Stomach smooth muscle (tissue), 2 donors: ENCODE data around the gene ETV2.

Experiments used
- H3K27ac ChIP-seq: one replicate; pipeline ENCODE4 v1.7.0; 2013; ENCODE audit warnings: mild to moderate bottlenecking, low read length, inconsistent platforms
- H3K27me3 ChIP-seq, 2 donors: one replicate each; pipeline ENCODE4 v1.7.0; 2013; ENCODE audit warnings: low read length in 2 of 2; ENCODE audit not compliant: insufficient read depth in 2 of 2, control insufficient read depth in 1 of 2
- H3K36me3 ChIP-seq, 2 donors: one replicate each; pipeline ENCODE4 v1.7.0; 2013; ENCODE audit warnings: low read length in 2 of 2; ENCODE audit not compliant: control insufficient read depth in 2 of 2, insufficient read depth in 2 of 2
- H3K4me1 ChIP-seq: one replicate; pipeline ENCODE4 v1.7.0; 2013; ENCODE audit warnings: low read length; ENCODE audit not compliant: control insufficient read depth, insufficient read depth
- H3K4me3 ChIP-seq, 2 donors: one replicate each; pipeline ENCODE4 v1.7.0; 2013; ENCODE audit warnings: low read length in 2 of 2
- H3K9ac ChIP-seq, 2 donors: one replicate each; pipeline ENCODE4 v1.7.0; 2013; ENCODE audit warnings: low read length in 2 of 2, mild to moderate bottlenecking in 1 of 2
- H3K9me3 ChIP-seq, 2 donors: one replicate each; pipeline ENCODE4 v1.7.0; 2013; ENCODE audit warnings: low read length in 2 of 2; ENCODE audit not compliant: control insufficient read depth in 2 of 2
- donor health status: healthy.
- donor health status: Pancreatic carcinoma.

ETV2 gene

DNA sequence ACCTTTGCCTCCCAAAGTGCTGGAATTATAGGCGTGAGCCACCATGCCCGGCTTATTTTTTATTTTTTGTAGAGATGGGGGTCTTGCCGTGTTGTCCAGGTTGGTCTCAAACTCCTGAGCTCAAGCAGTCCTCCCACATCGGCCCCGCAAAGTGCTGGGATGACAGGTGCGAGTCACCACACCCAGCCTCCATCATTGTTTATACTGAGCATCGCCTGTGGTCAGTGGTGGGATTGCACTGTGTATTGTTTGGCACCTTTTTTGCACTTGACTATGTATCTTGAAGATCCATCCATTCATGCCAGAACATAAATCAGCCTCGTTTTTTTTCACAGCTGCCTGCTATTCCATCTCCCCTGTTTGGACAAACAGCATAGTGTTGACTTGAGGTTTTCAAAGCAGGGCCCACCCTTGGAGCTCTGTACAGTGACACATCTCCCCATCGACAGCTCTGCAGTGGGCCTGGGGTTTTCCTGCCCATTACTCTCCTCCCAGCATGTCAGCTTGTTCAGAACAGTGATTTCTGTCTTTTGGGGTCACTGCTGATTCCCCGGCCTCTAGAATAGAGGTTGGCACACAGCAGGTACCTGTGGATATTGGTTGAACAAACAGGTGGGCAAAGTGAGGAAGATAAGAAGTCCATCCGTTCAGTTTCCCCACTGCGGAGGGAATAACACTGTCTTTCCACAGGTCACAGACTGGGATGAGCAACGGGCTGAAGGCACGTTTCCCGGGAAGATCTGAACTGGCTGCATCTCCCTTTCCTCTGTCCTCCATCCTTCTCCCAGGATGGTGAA is 16.6 kb downstream of the ETV2 start:
- no peak overlapping the region for H3K27ac ChIP-seq
- peaks cover 29 to 46% of the 10 kb centered on the region in 2 donors for H3K36me3 ChIP-seq
- H3K9me3 ChIP-seq = no peaks in the 10 kb centered on the region
- H3K4me3 ChIP-seq = no peak overlapping the region
- no peaks in the 10 kb centered on the region for H3K4me1 ChIP-seq
- H3K9ac ChIP-seq = no peak overlapping the region
- no peaks in the 10 kb centered on the region for H3K27me3 ChIP-seq

DNA sequence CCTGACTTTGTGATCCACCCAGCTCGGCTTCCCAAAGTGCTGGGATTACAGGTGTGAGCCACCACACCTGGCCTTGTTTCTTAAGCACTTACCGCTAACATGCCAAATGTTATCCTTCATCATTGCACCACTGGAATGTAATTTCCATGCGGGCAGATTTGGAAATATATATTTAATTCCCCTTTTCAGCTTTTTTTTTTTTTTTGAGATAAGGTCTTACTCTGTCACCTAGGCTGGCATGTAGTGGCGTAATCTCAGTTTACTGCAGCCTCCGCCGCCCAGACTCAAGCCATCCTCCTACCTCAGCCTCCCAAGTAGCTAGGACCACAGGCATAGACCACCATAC is 20.4 kb downstream of the ETV2 start:
- no peak overlapping the region for H3K27ac ChIP-seq
- H3K4me1 ChIP-seq = no peaks in the 10 kb centered on the region
- no peak overlapping the region for H3K9ac ChIP-seq
- H3K4me3 ChIP-seq = no peak overlapping the region
- no peaks in the 10 kb centered on the region for H3K9me3 ChIP-seq
- H3K36me3 ChIP-seq = peaks cover 11 to 23% of the 10 kb centered on the region in 2 donors
- H3K27me3 ChIP-seq = no peaks in the 10 kb centered on the region

DNA sequence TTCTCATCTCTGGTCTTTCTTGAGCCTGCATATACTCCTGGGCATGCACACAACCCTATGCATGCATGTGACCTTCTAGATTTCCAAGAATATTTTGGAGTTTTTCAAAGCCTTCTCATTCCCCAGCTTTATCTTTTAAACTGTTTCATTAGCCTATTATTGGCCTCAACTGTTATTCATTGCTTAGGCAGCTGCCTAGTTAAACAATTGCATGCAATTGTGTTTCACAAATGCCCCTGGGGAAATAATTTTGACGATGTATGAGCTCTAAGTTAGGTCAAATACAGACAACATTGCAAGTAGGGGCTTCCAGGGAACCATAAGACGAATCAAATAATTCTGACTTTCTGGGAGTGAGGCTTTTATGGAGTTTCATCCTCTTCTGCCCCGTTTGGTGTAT is 22.4 kb downstream of the ETV2 start:
- no peaks in the 10 kb centered on the region for H3K4me1 ChIP-seq
- H3K27me3 ChIP-seq = no peaks in the 10 kb centered on the region
- H3K9ac ChIP-seq = no peak overlapping the region
- H3K9me3 ChIP-seq = no peaks in the 10 kb centered on the region
- H3K36me3 ChIP-seq = peaks cover 0 to 10% of the 10 kb centered on the region in 2 donors
- H3K4me3 ChIP-seq = no peak overlapping the region
- no peak overlapping the region for H3K27ac ChIP-seq

DNA sequence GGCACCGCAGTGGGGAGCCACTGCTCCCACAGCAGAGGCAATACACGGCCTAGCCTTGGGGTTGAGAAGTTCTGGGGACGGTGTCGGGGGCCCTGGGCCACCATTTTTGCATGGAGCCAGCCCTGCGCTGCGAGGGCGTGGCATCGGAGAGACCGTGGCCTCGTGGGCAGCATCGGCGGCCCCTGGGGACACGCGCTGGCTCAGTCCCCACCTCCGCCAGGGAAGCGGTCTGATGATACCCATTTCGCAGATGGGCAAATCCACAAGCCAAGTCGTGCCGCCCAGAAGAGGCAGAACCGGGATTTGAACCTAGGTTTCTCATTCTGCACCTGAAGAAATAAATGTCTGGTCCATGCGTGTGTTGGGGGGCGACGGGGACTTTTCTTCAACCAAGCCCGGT is 23.6 kb downstream of the ETV2 start:
- Histone ChIP-seq H3K4me3 (no peak overlapping the region), H3K4me1 (no peaks in the 10 kb centered on the region), H3K27me3 (peaks cover 0 to 4% of the 10 kb centered on the region in 2 donors), H3K27ac (no peak overlapping the region), H3K9ac (no peak overlapping the region), H3K36me3 (peaks cover 0 to 10% of the 10 kb centered on the region in 2 donors), H3K9me3 (no peaks in the 10 kb centered on the region)

DNA sequence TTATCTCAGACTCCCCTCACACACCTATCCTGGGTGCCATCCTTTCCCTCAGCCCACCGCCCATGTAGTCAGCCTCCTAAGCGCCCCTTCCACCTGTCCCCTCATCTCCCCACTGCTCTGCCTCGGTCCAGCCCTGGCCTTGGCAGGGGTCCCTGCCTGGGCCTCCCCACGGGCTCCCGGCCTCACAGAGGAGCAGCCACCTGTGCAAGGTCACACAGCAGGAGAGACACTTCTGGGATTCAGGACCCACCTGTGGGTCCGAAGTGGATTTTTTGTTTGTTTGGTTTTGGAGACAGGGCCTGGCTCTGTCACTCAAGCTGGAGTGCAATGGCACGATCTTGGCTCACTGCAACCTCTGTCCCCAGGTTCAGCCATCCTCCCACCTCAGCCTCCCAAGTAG is 24.1 kb downstream of the ETV2 start:
- Histone ChIP-seq H3K27ac (no peak overlapping the region), H3K36me3 (peaks cover 0 to 10% of the 10 kb centered on the region in 2 donors), H3K9me3 (no peaks in the 10 kb centered on the region), H3K4me3 (no peak overlapping the region), H3K4me1 (no peaks in the 10 kb centered on the region), H3K27me3 (peaks cover 0 to 4% of the 10 kb centered on the region in 2 donors), H3K9ac (no peak overlapping the region)

DNA sequence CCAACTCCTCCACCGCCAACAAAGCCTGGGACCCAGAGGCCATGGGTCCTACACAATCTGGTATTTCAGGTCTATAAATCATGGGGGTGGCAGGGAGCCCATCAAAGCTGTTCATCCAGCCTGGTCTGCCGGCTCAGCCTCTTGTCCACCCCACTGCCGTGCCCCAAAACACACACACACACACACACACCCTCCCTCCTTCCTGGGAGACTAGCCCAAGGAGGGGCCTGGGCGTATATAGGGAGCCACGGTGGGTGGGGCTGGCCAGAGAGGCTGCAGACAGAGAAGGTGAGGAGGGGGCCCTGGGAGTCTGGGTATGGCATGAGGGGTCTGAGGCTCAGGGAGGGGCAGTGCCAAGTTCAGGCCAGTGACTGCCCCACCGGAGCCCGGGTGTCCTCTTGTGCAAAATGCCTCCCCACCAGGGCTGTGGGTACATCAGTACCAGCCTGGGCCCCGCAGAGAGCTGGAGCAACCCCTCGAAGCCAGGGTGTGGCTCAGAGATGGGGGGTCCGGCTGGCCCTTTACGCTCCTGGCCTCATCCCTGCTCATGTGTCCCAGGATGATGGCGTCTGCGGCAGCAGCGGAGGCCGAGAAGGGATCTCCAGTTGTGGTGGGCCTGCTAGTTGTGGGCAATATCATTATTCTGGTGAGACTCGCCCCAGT is 24.8 kb downstream of the ETV2 start, which contains the start of gene UPK1A:
TSS of gene UPK1A (plus strand) at position 267 of the 663 bp plus-strand sequence. CDS start at position 563, 296 bp downstream.
- H3K9me3 ChIP-seq = no peaks in the 10 kb centered on the region
- H3K27me3 ChIP-seq = peaks cover 0 to 4% of the 10 kb centered on the region in 2 donors
- H3K4me3 ChIP-seq = no peak within 1 kb of the TSS
- H3K4me1 ChIP-seq = no peaks in the 10 kb centered on the region
- no peak within 1 kb of the TSS for H3K9ac ChIP-seq
- peaks cover 0 to 8% of the 10 kb centered on the region in 2 donors for H3K36me3 ChIP-seq
- H3K27ac ChIP-seq = no peak within 1 kb of the TSS

DNA sequence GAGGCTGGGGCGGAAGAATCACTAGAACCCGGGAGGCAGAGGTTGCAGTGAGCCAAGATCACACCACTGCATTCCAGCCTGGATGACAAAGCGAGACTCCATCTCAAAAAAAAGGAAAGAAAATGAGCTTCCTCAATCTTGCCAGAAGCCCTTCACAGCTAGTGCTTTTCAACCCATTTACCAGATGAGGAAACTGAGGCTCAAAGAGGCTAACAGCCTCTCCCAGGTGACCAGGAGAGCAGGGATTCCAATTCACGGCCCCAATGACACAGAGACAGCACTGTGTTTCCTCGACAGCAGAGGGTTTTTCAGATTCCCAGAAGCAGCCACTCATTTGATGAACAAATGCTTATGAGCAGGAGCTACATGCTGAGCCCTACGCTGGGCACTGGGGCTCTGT is 28.0 kb downstream of the ETV2 start:
- no peak overlapping the region for H3K9ac ChIP-seq
- no peaks in the 10 kb centered on the region for H3K4me1 ChIP-seq
- no peak overlapping the region for H3K27ac ChIP-seq
- H3K9me3 ChIP-seq = no peaks in the 10 kb centered on the region
- H3K4me3 ChIP-seq = no peak overlapping the region
- H3K36me3 ChIP-seq = no peaks in the 10 kb centered on the region
- H3K27me3 ChIP-seq = peaks cover 10 to 24% of the 10 kb centered on the region in 2 donors

DNA sequence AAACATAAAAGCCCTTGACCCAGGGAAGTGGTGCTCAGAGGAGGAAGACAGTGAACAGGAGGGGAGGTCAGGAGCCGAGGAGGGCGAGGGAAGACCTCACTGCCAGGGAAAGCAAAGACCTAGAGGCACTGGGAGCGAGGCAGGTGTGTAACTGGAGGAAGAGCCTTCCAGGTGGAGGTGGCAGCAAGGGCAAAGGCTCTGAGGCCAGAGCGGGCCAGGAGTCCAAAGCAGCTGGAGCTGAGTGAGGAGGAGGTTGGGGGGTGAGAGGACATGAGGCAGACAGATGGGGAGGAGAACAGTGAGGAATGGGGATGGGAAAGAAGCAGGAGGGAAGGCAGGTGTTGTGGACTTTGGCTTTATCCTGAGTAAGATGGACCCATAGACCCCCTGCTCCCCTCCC is 28.4 kb downstream of the ETV2 start:
- no peak overlapping the region for H3K27ac ChIP-seq
- no peak overlapping the region for H3K4me3 ChIP-seq
- no peaks in the 10 kb centered on the region for H3K4me1 ChIP-seq
- no peak overlapping the region for H3K9ac ChIP-seq
- H3K9me3 ChIP-seq = no peaks in the 10 kb centered on the region
- no peaks in the 10 kb centered on the region for H3K36me3 ChIP-seq
- H3K27me3 ChIP-seq = peaks cover 10 to 24% of the 10 kb centered on the region in 2 donors

DNA sequence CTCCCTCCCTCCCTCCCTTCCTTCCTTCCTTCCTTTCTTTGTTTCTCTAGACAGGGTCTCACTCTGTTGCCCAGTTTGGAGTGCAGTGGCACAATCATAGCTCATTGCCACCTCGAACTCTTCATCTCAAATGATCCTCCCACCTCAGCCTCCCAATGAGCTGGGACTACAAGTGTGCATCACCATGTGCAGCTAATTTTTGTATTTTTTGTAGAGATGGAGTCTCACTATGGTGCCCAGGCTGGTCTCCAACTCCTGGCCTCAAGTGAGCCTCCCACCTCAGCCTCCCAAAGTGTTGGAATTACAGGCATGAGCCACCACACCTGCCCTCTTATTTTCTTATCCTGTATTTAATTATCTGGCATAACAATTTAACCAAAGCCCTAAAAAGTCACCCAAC is 29.1 kb downstream of the ETV2 start:
- no peaks in the 10 kb centered on the region for H3K36me3 ChIP-seq
- H3K27ac ChIP-seq = no peak overlapping the region
- no peaks in the 10 kb centered on the region for H3K9me3 ChIP-seq
- H3K4me1 ChIP-seq = no peaks in the 10 kb centered on the region
- no peak overlapping the region for H3K9ac ChIP-seq
- peaks cover 10 to 27% of the 10 kb centered on the region in 2 donors for H3K27me3 ChIP-seq
- H3K4me3 ChIP-seq = no peak overlapping the region

DNA sequence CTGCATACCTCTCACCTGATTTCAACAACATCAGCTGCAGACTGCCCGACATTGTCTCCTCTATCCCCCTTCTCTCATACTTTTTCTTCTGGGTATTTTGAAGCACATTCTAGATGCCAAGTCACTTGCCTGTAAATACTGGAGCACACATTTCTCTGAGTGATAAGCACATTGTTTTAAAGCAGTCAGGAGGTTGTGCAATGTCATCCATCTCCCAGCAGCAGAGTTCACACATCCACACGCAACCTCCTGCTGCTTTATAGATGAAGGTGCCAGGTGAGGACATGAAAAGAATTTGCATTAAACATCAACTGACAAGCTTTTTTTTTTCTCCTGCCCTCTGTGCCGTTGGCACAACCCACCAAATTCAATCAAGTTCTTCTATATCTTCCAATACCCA is 30.3 kb downstream of the ETV2 start:
- no peak overlapping the region for H3K4me3 ChIP-seq
- no peak overlapping the region for H3K27ac ChIP-seq
- no peak overlapping the region for H3K9ac ChIP-seq
- H3K27me3 ChIP-seq = peaks cover 10 to 28% of the 10 kb centered on the region in 2 donors
- no peaks in the 10 kb centered on the region for H3K9me3 ChIP-seq
- no peaks in the 10 kb centered on the region for H3K4me1 ChIP-seq
- H3K36me3 ChIP-seq = no peaks in the 10 kb centered on the region
